ENCODE data around the gene PHYH. TPM values are rescaled to one million over a fixed set of nuclear protein-coding genes. Genes with fewer than 3 reads are reported as not detected.
A peak's percentile ranks its signal among the peaks of the same experiment; 100 is the strongest.

PHYH gene
- polyA plus RNA-seq, 3 donors, result 5.5 to 19.6 (median 19.5) TPM

GRCh38 chr10:13328126-13328525 lies 28.3 kb upstream of the PHYH start:
- H3K4me1 ChIP-seq (ENCODE audit: control insufficient read depth in 1 of 2, insufficient read depth in 2 of 2, low read length in 2 of 2), result no peaks in the 10 kb centered on the region
- no peaks in the 10 kb centered on the region for H3K9me3 ChIP-seq (replicated peaks in 1 of 2; ENCODE audit: control insufficient read depth in 1 of 2, insufficient read depth in 1 of 2, low read length in 2 of 2)
- no peak for DNase-seq
- H3K36me3 ChIP-seq (replicated peaks in 1 of 2; ENCODE audit: control insufficient read depth in 1 of 2, insufficient read depth in 2 of 2, low read length in 2 of 2), result peaks cover 61 to 96% of the 10 kb centered on the region in 2 donors
- no peak overlapping the region for H2AFZ ChIP-seq (ENCODE audit: insufficient read depth, low read depth, low read length, poor library complexity, severe bottlenecking)
- Mint-ChIP-seq H3K9me3 (peaks cover 0 to 4% (median 0%) of the 10 kb centered on the region in 7 donors), H3K4me1 (no peaks in the 10 kb centered on the region), H3K36me3 (peaks cover 83 to 98% of the 10 kb centered on the region in 2 donors), H3K4me3 (no peak overlapping the region), H3K27me3 (ENCODE audit: low read depth in 3 of 3) (peaks cover 0 to 2% (median 0%) of the 10 kb centered on the region in 3 donors), H3K27ac (peak overlapping the region in 1 of 7 donors; percentile 1)
- 93% methylated on average over 1 of the region's 5 CpGs for WGBS (ENCODE audit: insufficient coverage)
- no peak overlapping the region for H3K9ac ChIP-seq (ENCODE audit: insufficient read depth, low read length, poor library complexity, severe bottlenecking)
- H3K4me3 ChIP-seq (replicated peaks in 1 of 3; ENCODE audit: low read depth in 2 of 3, low read length in 3 of 3), result no peak overlapping the region
- no peaks in the 10 kb centered on the region for H4K20me1 ChIP-seq (ENCODE audit: insufficient read depth, low read length)
- intact Hi-C loops (cut with micrococcal nuclease), result no loop called here
- H3K79me2 ChIP-seq (ENCODE audit: insufficient read depth, low read length), result no peaks in the 10 kb centered on the region
- no peaks in the 10 kb centered on the region for H3K27me3 ChIP-seq (ENCODE audit: control insufficient read depth in 2 of 2, insufficient read depth in 2 of 2, low read length in 2 of 2)
- no peak for TF ChIP-seq CTCF (IDR thresholded peaks at IDR 0.05)
- H3K4me2 ChIP-seq (replicated peaks; ENCODE audit: extremely low read depth, low read length, poor library complexity, severe bottlenecking), result no peak overlapping the region
- no peak overlapping the region for H3K27ac ChIP-seq (ENCODE audit: low read depth in 1 of 2, low read length in 2 of 2)

GRCh38 chr10:13327534-13327933 lies 27.7 kb upstream of the PHYH start:
- intact Hi-C loops (cut with micrococcal nuclease), result no loop called here
- Histone ChIP-seq H3K4me2 (replicated peaks; ENCODE audit: extremely low read depth, low read length, poor library complexity, severe bottlenecking) (no peak overlapping the region), H4K20me1 (ENCODE audit: insufficient read depth, low read length) (no peaks in the 10 kb centered on the region), H3K9me3 (replicated peaks in 1 of 2; ENCODE audit: control insufficient read depth in 1 of 2, insufficient read depth in 1 of 2, low read length in 2 of 2) (no peaks in the 10 kb centered on the region), H3K36me3 (replicated peaks in 1 of 2; ENCODE audit: control insufficient read depth in 1 of 2, insufficient read depth in 2 of 2, low read length in 2 of 2) (peaks cover 64 to 96% of the 10 kb centered on the region in 2 donors), H3K79me2 (ENCODE audit: insufficient read depth, low read length) (no peaks in the 10 kb centered on the region), H3K27ac (ENCODE audit: low read depth in 1 of 2, low read length in 2 of 2) (no peak overlapping the region), H3K4me3 (replicated peaks in 1 of 3; ENCODE audit: low read depth in 2 of 3, low read length in 3 of 3) (no peak overlapping the region), H3K9ac (ENCODE audit: insufficient read depth, low read length, poor library complexity, severe bottlenecking) (no peak overlapping the region), H3K27me3 (ENCODE audit: control insufficient read depth in 2 of 2, insufficient read depth in 2 of 2, low read length in 2 of 2) (no peaks in the 10 kb centered on the region), H3K4me1 (ENCODE audit: control insufficient read depth in 1 of 2, insufficient read depth in 2 of 2, low read length in 2 of 2) (no peaks in the 10 kb centered on the region), H2AFZ (ENCODE audit: insufficient read depth, low read depth, low read length, poor library complexity, severe bottlenecking) (no peak overlapping the region)
- H3K4me3 Mint-ChIP-seq, result no peak overlapping the region
- peaks cover 0 to 4% (median 0%) of the 10 kb centered on the region in 7 donors for H3K9me3 Mint-ChIP-seq
- no peak for DNase-seq
- H3K27me3 Mint-ChIP-seq (ENCODE audit: low read depth in 3 of 3), result peaks cover 0 to 2% (median 0%) of the 10 kb centered on the region in 3 donors
- no peak for TF ChIP-seq CTCF (IDR thresholded peaks at IDR 0.05)
- no peaks in the 10 kb centered on the region for H3K4me1 Mint-ChIP-seq
- peaks cover 85 to 98% of the 10 kb centered on the region in 2 donors for H3K36me3 Mint-ChIP-seq
- 100% methylated on average over 1 of the region's 3 CpGs for WGBS (ENCODE audit: insufficient coverage)
- H3K27ac Mint-ChIP-seq, result peak overlapping the region in 2 of 7 donors; percentile 23 to 57

All from CD14-positive monocyte (primary cell).